ENCODE measurements around the gene INO80E. TPM values are rescaled to one million over a fixed set of nuclear protein-coding genes. Genes with fewer than 3 reads are reported as not detected.
A peak's percentile ranks its signal among the peaks of the same experiment; 100 is the strongest.

The INO80E gene
- total RNA-seq, 1 experiment from 2014 or later: 94.1 TPM

- Histone ChIP-seq H3K4me1 (ENCODE audit: insufficient read depth, low read length) (peaks cover 3% of the 10 kb centered on the region; the same call in 1 of the 2 replicates), H3K27ac (ENCODE audit: insufficient read length, low read depth, low read length) (no peak overlapping the region), H4K91ac (ENCODE audit: insufficient read length, low read depth, low read length) (no peak overlapping the region), H3K14ac (ENCODE audit: insufficient read depth, low read length) (no peak overlapping the region; the same call in 1 of the 2 replicates), H3K4me2 (ENCODE audit: insufficient read depth, insufficient read length, low read length) (peak overlapping the region; percentile 84), H3K56ac (ENCODE audit: insufficient read length, low read depth, low read length) (no peak overlapping the region), H2AFZ (ENCODE audit: low read length) (no peak overlapping the region), H3T11ph (ENCODE audit: low read length) (no peak overlapping the region), H2BK5ac (ENCODE audit: insufficient read length, low read length) (no peak overlapping the region), H3K9ac (ENCODE audit: extremely low read depth, insufficient read length, low read length) (peak overlapping the region; percentile 49), H3K4ac (ENCODE audit: low read depth, low read length) (no peak overlapping the region), H4K8ac (replicated peaks; ENCODE audit: insufficient read length, low read depth, low read length) (no peak overlapping the region), H4K20me1 (ENCODE audit: control insufficient read depth, insufficient read depth, insufficient read length) (no peaks in the 10 kb centered on the region), H3K79me2 (ENCODE audit: insufficient read depth, low read length) (peaks cover 5% of the 10 kb centered on the region; the same call in 1 of the 2 replicates), H3K23ac (ENCODE audit: insufficient read length, low read depth, low read length) (no peak overlapping the region), H2BK20ac (ENCODE audit: low read depth, low read length, poor library complexity, severe bottlenecking) (no peak overlapping the region), H3K23me2 (ENCODE audit: insufficient read length, low read depth, low read length, poor library complexity, severe bottlenecking) (peaks cover 14% of the 10 kb centered on the region), H3K9me3 (ENCODE audit: control insufficient read depth, low read depth, low read length) (peaks cover 7% of the 10 kb centered on the region), H2BK12ac (ENCODE audit: insufficient read length, low read depth, low read length) (no peak overlapping the region), H2BK120ac (ENCODE audit: low read depth, low read length, poor library complexity, severe bottlenecking) (no peak overlapping the region), H3K79me1 (ENCODE audit: insufficient read depth, low read depth, low read length, poor library complexity, severe bottlenecking) (peaks cover 7% of the 10 kb centered on the region), H2AK5ac (ENCODE audit: insufficient read length, low read length) (no peak overlapping the region), H3K18ac (ENCODE audit: insufficient read length, low read depth, low read length) (no peak overlapping the region), H4K5ac (ENCODE audit: insufficient read length, low read depth, low read length) (no peak overlapping the region), H3K27me3 (ENCODE audit: insufficient read depth, low read length) (peaks cover 3% of the 10 kb centered on the region; the same call in 1 of the 2 replicates), H2BK15ac (ENCODE audit: low read depth, low read length) (no peak overlapping the region)
- Mint-ChIP-seq H3K9me3 (peaks cover 14 to 16% of the 10 kb centered on the region in 2 experiments), H3K4me3 (peak overlapping the region; percentile 95 to 96), H3K4me1 (peaks cover 29% of the 10 kb centered on the region in 2 experiments), H3K27ac (peak overlapping the region in 2 of 3 experiments; percentile 44 to 83; a peak in 4 of 7 replicates), H3K36me3 (ENCODE audit: insufficient read depth in 1 of 3, low read depth in 3 of 3) (peaks cover 36 to 50% (median 47%) of the 10 kb centered on the region in 3 experiments), H3K27me3 (ENCODE audit: low read depth) (peaks cover 16% of the 10 kb centered on the region)
- no peak for DNase-seq
- no peak for TF ChIP-seq CTCF (conservative IDR thresholded peaks at IDR 0.05)
- WGBS (ENCODE audit: extremely low coverage, insufficient read length, low lambda C conversion rate): no CpG with 5 or more reads among the region's 31 CpGs
Observed at GRCh38 chr16:29974291-29975133, 21.5 kb upstream of the INO80E start.
